Measurements from ENCODE around the gene TBC1D3B.

The TBC1D3B gene

GRCh38 chr17:36136439-36136838 is 40.0 kb downstream of the TBC1D3B start:
- no peak for DNase-seq (ENCODE audit: low read depth)
- TF ChIP-seq, protein P1, sequence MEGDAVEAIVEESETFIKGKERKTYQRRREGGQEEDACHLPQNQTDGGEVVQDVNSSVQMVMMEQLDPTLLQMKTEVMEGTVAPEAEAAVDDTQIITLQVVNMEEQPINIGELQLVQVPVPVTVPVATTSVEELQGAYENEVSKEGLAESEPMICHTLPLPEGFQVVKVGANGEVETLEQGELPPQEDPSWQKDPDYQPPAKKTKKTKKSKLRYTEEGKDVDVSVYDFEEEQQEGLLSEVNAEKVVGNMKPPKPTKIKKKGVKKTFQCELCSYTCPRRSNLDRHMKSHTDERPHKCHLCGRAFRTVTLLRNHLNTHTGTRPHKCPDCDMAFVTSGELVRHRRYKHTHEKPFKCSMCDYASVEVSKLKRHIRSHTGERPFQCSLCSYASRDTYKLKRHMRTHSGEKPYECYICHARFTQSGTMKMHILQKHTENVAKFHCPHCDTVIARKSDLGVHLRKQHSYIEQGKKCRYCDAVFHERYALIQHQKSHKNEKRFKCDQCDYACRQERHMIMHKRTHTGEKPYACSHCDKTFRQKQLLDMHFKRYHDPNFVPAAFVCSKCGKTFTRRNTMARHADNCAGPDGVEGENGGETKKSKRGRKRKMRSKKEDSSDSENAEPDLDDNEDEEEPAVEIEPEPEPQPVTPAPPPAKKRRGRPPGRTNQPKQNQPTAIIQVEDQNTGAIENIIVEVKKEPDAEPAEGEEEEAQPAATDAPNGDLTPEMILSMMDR (conservative IDR thresholded peaks at IDR 0.05; ENCODE audit: control insufficient read depth, insufficient read depth, low read depth, low read length) = no peak
- no peak overlapping the region for H3K4me3 ChIP-seq (ENCODE audit: control insufficient read depth, low read depth, low read length)

DNA sequence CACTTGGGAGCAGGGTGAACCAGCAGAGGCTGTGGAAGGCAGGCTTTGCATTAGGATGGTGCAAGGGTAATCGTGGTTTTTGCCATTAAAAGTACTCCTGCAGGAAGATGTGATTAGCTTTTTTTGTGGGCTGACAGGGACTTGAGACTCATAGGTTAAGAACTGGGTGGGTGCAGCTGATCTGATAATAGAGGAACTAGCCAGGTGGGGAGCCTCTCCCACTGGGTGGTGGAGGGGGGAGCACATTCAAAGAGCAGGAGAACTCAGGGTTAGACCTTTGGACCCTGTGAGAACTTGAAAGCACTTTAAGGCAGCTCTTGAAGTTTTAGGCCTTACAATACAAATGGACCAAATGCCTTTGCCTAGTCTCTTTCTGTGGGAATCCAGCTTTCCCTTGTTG is 40.4 kb downstream of the TBC1D3B start:
- no peak for DNase-seq (ENCODE audit: low read depth)
- TF ChIP-seq, protein P1 (conservative IDR thresholded peaks at IDR 0.05; ENCODE audit: control insufficient read depth, insufficient read depth, low read depth, low read length) = no peak
- H3K4me3 ChIP-seq (ENCODE audit: control insufficient read depth, low read depth, low read length) = no peak overlapping the region

- no peak for DNase-seq (ENCODE audit: low read depth)
- H3K4me3 ChIP-seq (ENCODE audit: control insufficient read depth, low read depth, low read length) = no peak overlapping the region
- TF ChIP-seq, protein P1 (conservative IDR thresholded peaks at IDR 0.05; ENCODE audit: control insufficient read depth, insufficient read depth, low read depth, low read length) = no peak
Observed at GRCh38 chr17:36135465-36135864, 41.0 kb downstream of the TBC1D3B start.

- H3K4me3 ChIP-seq (ENCODE audit: control insufficient read depth, low read depth, low read length) = no peak overlapping the region
- peak; percentile 38 for DNase-seq (ENCODE audit: low read depth)
- TF ChIP-seq, protein P1 (conservative IDR thresholded peaks at IDR 0.05; ENCODE audit: control insufficient read depth, insufficient read depth, low read depth, low read length) = no peak
Observed at GRCh38 chr17:36133602-36134236, 42.7 kb downstream of the TBC1D3B start.

- DNase-seq (ENCODE audit: low read depth) = no peak
- H3K4me3 ChIP-seq (ENCODE audit: control insufficient read depth, low read depth, low read length) = no peak overlapping the region
- TF ChIP-seq, protein P1 (conservative IDR thresholded peaks at IDR 0.05; ENCODE audit: control insufficient read depth, insufficient read depth, low read depth, low read length) = no peak
Observed at GRCh38 chr17:36132421-36132831, 44.0 kb downstream of the TBC1D3B start.

- H3K4me3 ChIP-seq (ENCODE audit: control insufficient read depth, low read depth, low read length) = no peak overlapping the region
- DNase-seq (ENCODE audit: low read depth) = no peak
- TF ChIP-seq, protein P1 (conservative IDR thresholded peaks at IDR 0.05; ENCODE audit: control insufficient read depth, insufficient read depth, low read depth, low read length) = no peak
Observed at GRCh38 chr17:36131931-36132330, 44.5 kb downstream of the TBC1D3B start.

- TF ChIP-seq, protein P1 (conservative IDR thresholded peaks at IDR 0.05; ENCODE audit: control insufficient read depth, insufficient read depth, low read depth, low read length) = no peak
- DNase-seq (ENCODE audit: low read depth) = no peak
- no peak overlapping the region for H3K4me3 ChIP-seq (ENCODE audit: control insufficient read depth, low read depth, low read length)
Observed at GRCh38 chr17:36131421-36131820, 45.0 kb downstream of the TBC1D3B start.

Measured in fibroblast of mammary gland (primary cell).